ENCODE data around the gene TAF1B. TPM values are rescaled to one million over a fixed set of nuclear protein-coding genes. Genes with fewer than 3 reads are reported as not detected.

The TAF1B gene
- total RNA-seq, 1 experiment from 2014 or later, result 29.9 TPM

DNA sequence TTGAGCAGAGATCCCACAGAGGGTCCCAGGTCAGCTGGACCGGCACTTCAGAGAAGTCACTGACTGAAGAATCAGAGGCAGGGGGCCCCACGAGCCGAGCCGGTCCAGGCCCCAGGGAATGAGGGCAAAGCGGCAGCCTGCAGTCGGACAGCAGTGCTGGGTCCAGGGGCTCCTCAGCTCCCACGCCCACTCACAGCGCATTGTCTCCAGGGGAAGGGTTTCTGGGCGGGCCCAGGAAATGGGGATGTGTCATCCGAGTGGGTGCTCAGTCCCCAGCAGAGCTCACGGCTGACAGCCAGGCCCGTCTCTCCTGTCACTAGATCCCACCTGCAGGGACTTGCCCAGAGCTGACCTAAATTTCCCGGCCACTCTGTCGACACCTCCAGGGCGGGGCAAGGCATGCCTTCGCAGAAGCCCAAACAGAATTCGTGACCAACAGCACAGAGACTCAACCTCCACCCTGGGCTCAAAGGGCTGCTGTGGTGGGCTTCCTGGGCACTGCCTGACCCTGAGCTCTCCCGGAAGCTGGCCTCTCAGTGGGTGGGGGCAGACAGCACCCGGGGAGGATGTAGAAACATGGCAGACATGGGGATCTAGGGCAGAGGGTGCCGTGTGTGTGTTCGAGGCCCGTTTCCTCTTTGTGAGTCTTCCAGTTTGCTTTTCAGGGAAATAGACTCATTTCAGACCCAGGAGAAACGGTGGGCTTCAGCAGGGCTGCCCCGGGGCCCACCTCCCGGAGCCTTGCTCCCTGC, 42.1 kb upstream of the TAF1B start:
- no peak overlapping the region for H2AFZ ChIP-seq (ENCODE audit: low read length)

More for the DNA sequence above, 42.1 kb upstream of the TAF1B start:
- no CpG with 5 or more reads among the region's 25 CpGs for WGBS (ENCODE audit: extremely low coverage, insufficient read length, low lambda C conversion rate)
- Histone ChIP-seq H2AK5ac (ENCODE audit: insufficient read length, low read length) (no peak overlapping the region), H3K56ac (ENCODE audit: insufficient read length, low read depth, low read length) (no peak overlapping the region), H3K4me1 (ENCODE audit: insufficient read depth, low read length) (no peaks in the 10 kb centered on the region), H3T11ph (ENCODE audit: low read length) (no peak overlapping the region), H3K14ac (ENCODE audit: insufficient read depth, low read length) (no peak overlapping the region), H4K20me1 (ENCODE audit: control insufficient read depth, insufficient read depth, insufficient read length) (no peaks in the 10 kb centered on the region), H3K4ac (ENCODE audit: low read depth, low read length) (no peak overlapping the region), H3K23ac (ENCODE audit: insufficient read length, low read depth, low read length) (no peak overlapping the region), H4K91ac (ENCODE audit: insufficient read length, low read depth, low read length) (no peak overlapping the region), H3K9ac (ENCODE audit: extremely low read depth, insufficient read length, low read length) (no peak overlapping the region), H3K27ac (ENCODE audit: insufficient read length, low read depth, low read length) (no peak overlapping the region), H2BK15ac (ENCODE audit: low read depth, low read length) (no peak overlapping the region), H2BK12ac (ENCODE audit: insufficient read length, low read depth, low read length) (no peak overlapping the region), H4K8ac (replicated peaks; ENCODE audit: insufficient read length, low read depth, low read length) (no peak overlapping the region), H3K9me3 (ENCODE audit: control insufficient read depth, low read depth, low read length) (no peaks in the 10 kb centered on the region), H3K18ac (ENCODE audit: insufficient read length, low read depth, low read length) (no peak overlapping the region), H2BK120ac (ENCODE audit: low read depth, low read length, poor library complexity, severe bottlenecking) (no peak overlapping the region), H3K27me3 (ENCODE audit: insufficient read depth, low read length) (no peaks in the 10 kb centered on the region), H2BK20ac (ENCODE audit: low read depth, low read length, poor library complexity, severe bottlenecking) (no peak overlapping the region), H2BK5ac (ENCODE audit: insufficient read length, low read length) (no peak overlapping the region), H4K5ac (ENCODE audit: insufficient read length, low read depth, low read length) (no peak overlapping the region), H3K79me2 (ENCODE audit: insufficient read depth, low read length) (no peaks in the 10 kb centered on the region), H3K4me2 (ENCODE audit: insufficient read depth, insufficient read length, low read length) (no peak overlapping the region), H3K23me2 (ENCODE audit: insufficient read length, low read depth, low read length, poor library complexity, severe bottlenecking) (no peaks in the 10 kb centered on the region), H3K79me1 (ENCODE audit: insufficient read depth, low read depth, low read length, poor library complexity, severe bottlenecking) (no peaks in the 10 kb centered on the region)
- no peak overlapping the region for H3K4me3 Mint-ChIP-seq
- H3K9me3 Mint-ChIP-seq, result no peaks in the 10 kb centered on the region; a peak in 1 of 5 replicates
- H3K4me1 Mint-ChIP-seq, result peaks cover 22 to 44% of the 10 kb centered on the region in 2 experiments
- TF ChIP-seq, protein P1, sequence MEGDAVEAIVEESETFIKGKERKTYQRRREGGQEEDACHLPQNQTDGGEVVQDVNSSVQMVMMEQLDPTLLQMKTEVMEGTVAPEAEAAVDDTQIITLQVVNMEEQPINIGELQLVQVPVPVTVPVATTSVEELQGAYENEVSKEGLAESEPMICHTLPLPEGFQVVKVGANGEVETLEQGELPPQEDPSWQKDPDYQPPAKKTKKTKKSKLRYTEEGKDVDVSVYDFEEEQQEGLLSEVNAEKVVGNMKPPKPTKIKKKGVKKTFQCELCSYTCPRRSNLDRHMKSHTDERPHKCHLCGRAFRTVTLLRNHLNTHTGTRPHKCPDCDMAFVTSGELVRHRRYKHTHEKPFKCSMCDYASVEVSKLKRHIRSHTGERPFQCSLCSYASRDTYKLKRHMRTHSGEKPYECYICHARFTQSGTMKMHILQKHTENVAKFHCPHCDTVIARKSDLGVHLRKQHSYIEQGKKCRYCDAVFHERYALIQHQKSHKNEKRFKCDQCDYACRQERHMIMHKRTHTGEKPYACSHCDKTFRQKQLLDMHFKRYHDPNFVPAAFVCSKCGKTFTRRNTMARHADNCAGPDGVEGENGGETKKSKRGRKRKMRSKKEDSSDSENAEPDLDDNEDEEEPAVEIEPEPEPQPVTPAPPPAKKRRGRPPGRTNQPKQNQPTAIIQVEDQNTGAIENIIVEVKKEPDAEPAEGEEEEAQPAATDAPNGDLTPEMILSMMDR (conservative IDR thresholded peaks at IDR 0.05), result no peak
- H3K27ac Mint-ChIP-seq, result no peak overlapping the region; a peak in 1 of 7 replicates
- H3K27me3 Mint-ChIP-seq (ENCODE audit: low read depth), result no peaks in the 10 kb centered on the region; the same call in 1 of the 2 replicates
- H3K36me3 Mint-ChIP-seq (ENCODE audit: insufficient read depth in 1 of 3, low read depth in 3 of 3), result no peaks in the 10 kb centered on the region
- no peak for DNase-seq
